Activated CD4-positive, CD25-positive, alpha-beta regulatory T cell treated with anti-CD3 and anti-CD28 coated beads, Interleukin-2, amount 50 U/mL, for 72 hours (primary cell): ENCODE data around the gene ERAL1.
"Not testable (repeated sequence)": the region's sequence is repeated elsewhere in the genome, so short reads cannot be mapped to it uniquely, and the experiment has no call there.

ENCODE experiments used
- DNase-seq: peaks from one replicate; pipeline ENCODE4 v3.0.0; 2021

ERAL1 gene

DNA sequence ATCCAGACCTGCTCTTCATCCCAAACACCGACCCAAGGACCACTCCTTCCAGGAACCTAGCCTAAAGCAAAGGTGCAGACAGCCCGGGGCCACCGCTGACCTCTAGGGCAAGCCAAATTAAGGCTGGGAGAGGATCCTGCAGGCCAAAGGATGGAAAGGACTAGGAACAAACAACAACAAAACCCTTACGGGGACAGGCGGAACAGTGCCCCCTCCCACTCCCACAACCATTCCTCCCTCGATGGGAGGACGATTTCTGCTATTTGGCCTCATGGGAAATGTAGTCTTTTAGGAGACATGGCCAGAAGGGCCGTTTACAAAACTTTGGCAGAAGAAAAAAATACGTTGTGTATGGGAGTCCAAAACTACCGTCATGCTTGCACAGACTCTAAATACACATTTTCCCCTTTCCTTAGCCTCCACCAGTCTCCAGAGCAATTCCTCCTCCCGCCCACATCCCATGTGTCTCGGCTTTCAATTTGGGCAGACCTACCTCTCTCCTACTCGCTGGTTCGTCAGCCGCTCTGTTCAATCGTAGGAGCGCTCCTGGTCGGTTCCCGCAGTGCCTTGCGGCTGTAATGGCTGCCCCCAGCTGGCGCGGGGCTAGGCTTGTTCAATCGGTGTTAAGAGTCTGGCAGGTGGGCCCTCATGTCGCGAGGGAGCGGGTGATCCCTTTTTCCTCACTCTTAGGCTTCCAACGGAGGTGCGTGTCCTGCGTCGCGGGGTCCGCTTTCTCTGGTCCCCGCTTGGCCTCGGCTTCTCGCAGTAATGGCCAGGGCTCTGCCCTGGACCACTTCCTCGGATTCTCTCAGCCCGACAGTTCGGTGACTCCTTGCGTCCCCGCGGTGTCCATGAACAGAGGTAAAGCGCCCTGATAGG, at the start of gene ERAL1:
ERAL1 (plus strand) TSS at position 560 of the 879 bp plus-strand sequence; CDS start at position 579, 19 bp downstream.
- DNase-seq: peak; percentile 79

DNA sequence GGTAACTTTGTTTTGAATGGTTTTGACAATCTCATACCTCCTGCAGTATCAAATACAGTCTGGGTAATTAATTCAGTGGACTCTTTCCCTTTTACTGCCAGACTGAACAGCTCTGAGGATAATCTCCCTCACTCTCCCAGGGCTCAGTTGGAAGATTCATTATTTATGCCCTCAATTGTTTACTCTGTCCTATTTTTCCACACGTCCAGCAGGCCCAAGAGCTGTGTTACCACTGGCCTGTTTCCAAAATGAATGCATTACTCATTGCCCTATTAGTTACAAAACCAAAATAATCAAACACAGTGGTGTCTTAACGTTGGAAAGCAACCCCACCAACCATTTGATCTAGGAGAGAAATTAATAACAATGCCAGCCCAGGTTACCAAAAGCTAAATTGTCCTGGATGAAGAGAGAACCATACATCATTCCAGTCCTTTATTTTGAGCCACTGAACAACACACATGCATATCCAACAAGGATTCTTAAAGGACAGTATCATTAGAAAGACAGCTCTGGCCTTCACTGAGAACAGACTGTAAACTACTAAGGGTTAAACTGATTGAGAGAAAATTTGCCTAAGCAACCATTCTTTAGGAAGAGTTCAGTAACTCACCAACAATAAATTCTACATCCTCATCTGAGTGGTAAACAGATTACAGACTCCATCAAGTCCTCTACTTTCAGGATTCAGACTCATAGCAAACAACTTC, 46.7 kb upstream of the ERAL1 start:
- DNase-seq: no peak

DNA sequence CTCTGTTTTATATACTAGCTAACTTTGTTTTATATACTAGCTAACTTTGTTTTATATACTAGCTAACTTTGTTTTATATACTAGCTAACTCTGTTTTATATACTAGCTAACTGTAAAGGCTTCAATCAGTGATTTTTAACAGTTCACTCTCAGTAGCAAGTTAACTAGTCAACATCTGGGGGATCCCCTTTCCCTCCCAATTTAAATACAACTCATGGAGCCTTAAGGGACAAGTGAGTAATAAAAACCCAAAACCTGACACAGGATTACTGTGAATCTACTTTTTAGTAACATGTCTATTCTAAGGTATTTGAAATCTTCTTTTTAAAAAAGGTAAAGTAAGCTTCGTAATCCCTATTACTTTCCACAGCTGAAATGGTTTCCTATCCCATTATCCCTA, 44.4 kb upstream of the ERAL1 start:
- DNase-seq: no peak

DNA sequence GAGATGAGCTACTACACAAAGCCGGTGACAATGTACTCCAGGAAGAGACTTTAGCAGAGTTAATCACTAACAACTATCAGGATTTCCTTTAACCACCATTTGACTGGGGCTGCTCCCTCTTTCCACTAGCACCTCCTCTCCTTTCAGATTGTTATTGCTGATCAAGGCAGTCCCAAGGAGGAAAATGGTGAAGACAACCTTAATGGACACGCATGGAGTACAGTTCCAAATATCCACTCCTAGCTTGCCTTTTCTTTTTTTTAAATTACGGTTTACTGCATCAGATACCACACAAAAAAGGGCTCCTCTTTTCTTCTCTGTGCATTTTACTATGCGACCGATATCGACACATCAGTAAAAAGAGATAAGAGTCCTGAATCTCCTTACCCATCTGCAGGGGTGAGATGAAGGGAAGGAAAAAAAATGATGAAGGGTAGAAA, 43.1 kb upstream of the ERAL1 start:
- no peak for DNase-seq

DNA sequence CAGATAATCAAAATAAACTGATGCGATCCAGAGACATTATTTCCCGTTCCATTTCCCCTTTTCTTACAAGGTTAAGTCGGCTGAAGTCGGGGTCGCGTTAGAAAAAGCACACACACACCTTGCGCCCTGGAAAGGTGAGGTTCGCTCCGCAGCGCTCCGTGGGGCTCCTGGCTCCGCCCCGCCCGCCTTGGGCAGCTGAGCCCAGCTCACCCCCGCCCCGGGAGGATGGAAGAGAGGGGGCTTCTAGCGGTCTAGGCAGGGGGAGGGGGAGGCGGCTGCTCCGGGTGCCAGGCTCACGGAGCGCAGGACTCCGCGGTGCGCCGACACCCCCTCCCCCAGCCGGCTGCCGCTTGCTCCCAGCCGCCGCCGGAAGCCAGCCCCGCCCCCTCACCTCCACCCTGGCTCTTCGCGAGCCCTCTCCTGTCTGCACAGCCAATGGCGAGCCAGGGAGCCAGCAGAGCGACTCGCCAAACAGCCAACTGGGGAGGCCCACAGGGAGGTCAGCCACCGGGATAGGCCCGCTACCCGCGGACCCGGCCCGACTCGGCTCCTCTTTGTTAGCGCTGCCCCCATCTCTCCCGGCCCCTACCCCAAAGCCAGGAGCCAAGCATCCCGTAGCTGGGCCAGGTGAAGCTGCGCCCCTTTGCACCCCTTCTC, 42.6 kb upstream of the ERAL1 start:
- DNase-seq: peak; percentile 96

DNA sequence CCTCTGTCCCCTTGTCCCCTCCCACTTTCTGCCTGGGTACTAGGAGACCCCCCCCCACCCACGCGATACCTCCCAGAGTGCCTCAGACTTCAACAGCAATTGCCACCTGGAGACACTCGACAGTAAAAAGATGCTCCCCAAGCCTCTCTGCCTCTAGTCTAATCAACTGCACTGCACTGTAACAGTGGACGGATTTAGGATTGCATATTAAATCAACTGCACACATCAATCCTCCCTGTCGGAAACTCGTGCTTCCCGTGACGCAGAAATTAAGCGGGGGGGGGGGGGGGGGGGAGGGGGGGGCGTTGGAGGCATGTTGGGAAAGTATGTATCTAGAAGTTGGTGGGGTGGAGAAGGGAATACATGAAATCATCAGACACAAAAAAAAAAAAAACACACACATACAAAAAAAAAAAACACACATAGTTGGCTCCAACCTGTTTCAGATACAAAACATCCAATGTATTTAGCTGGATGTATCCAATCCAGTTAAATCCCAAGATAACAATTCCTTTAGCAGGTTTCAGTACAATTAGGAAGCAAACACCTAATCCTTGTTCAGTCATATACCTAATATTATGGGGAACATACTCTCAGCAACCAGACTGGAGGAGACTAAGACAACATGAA, 42.0 kb upstream of the ERAL1 start:
- no peak for DNase-seq

DNA sequence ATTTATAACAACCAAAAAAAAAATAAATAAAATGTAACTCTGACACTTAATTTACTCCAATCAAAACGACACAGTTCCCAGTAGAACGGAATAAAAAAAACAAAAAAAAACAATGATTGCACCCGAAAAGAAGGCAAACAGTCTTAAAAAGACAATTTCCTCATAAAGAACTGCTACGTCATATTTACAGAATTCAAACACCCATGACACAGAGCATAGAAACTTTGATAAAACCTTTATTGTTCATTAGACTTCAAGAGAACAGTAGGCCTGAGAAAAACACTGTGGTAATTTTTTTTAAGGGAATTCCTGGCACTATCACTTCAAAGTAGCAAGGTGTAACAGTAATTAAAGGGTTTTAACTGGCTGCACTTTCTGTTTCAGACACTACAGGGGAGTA, 38.3 kb upstream of the ERAL1 start:
- no peak for DNase-seq

DNA sequence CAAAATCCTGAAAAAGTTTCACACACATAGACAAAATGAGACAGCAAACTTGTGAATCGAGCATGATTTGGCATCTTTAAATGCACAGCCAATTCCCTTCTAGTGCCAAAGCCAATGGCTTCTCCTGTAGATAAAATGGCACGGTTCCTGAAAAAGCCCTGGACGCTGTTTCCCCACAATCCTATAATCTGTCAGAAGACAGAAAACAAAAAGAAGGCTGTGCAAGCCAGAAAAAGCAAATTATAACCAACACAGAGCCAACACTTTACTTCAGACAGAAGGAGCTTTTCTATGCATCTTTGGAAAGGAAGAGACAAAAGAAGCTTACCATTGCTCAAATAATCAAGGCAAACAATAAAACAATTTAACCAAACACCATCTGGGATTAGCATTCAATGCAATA, 36.0 kb upstream of the ERAL1 start:
- DNase-seq: no peak

DNA sequence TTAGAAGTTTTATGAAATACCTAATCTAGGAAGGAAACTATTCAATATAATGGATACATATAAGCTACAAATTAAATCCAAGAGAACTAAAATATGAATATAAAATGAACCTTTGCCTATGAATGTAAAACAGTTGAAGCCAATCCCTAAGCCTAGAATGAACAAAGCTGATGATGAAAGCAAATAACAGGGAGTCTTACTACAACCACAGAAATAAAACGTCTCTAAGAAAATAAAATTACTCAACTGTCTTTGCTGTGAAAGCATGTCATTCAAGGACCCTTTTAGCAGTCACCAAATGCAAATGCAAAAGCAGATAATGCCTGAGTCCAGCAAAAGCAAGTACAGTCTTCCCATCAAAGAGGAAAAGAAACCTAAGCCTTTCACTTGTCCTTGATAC, 35.2 kb upstream of the ERAL1 start:
- no peak for DNase-seq

DNA sequence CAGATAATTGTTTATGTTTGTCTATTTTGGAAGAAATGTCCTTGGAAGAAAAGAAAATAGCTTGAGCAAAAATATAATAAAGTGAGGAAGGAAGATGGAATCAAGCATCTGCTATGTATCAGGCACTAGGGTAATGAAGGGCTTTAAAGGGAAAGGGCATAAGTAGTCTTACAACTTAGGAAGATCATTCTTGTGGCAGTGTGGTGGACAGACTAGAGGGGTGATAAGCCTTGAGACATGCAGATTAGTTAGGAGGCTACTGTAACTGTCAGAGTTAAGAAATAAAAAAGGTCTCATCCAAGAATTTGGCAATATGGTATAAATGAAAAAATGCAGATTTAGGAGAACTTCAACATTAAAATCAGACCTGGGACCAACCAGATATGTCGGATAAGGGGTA, 27.1 kb upstream of the ERAL1 start:
- no peak for DNase-seq

DNA sequence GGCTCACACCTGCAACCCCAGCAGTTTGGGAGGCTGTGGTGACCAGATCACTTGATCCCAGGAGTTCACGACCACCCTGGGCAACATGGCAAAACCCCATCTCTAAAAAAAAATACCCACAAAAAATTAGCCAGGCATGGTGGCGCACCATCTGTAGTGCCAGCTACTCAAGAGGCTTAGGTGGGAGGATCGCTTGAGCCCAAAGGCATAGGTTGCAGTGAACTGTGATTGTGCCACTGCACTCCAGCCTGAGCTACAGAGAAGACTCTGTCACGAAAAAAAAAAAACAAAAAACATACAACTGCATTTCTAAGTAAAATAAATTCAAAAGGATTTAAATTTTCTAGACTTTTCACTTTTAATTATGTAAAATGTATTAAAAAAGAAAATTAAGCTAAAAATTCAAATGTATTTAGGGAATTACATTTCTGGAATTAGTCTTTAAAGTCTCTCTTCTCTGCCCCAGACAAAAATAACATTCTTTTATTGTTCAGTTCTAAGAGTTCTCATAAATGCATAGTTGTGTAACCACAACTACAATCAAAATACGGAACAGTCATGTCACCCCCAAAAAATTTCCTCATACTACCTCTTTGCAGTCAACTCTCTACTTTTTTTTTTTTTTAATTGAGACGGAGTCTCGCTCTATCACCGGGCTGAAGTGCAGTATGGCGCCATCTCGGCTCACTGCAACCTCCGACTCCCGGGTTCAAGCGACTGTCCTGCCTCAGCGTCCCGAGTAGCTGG, 26.3 kb upstream of the ERAL1 start:
- DNase-seq: no peak

DNA sequence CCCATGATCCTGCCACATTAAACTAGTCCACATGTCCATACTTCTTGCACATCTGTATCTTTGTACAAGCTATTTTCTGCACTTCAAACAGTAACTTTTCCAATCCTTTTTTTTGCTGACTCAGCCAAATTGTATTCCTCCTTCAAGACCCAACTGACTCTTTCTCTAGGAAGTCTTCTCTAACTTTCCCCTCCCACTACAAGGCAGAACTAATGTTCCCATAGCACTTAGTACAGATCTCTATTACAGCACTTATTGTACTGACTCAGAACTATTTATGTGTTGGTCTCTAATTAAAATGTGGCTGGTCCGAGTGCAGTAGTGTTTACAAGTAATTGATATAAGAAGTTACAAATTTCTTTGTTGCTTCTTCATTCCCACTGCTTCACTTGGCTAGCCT, 20.4 kb upstream of the ERAL1 start:
- DNase-seq: no peak

DNA sequence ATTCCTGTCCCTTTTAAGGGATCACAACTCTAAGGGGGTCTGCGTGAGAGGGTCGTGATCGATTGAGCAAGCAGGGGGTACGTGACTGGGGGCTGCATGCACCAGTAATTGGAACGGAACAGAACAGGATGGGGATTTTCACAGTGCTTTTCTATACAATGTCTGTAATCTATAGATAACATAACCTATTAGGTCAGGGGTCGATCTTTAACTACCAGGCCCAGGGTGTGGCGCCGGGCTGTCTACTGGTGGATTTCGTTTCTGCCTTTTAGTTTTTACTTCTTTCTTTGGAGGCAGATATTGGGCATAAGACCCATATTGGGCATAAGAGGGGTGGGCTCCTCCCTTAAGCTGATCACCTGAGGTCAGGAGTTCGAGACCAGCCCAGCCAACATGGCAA, 18.3 kb upstream of the ERAL1 start:
- DNase-seq: not testable (repeated sequence)

DNA sequence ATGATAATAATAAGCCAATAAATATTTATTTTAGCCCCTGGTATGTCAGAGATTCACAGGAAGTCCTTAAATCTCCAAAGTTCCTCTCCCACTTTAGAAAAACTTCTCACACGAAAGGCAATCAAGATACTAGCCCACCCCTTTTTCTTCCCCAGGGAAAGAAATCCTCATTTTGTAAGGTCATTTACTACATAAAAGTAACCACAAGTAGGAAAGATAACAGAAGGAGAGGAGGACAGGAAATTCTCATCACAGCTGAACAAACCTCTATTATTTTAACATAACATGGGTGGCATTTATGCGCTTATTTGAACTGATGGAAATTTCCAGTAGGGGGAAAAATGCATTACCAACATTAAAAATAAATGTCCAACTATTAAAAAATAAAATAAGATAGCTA, 15.6 kb upstream of the ERAL1 start:
- DNase-seq: no peak

DNA sequence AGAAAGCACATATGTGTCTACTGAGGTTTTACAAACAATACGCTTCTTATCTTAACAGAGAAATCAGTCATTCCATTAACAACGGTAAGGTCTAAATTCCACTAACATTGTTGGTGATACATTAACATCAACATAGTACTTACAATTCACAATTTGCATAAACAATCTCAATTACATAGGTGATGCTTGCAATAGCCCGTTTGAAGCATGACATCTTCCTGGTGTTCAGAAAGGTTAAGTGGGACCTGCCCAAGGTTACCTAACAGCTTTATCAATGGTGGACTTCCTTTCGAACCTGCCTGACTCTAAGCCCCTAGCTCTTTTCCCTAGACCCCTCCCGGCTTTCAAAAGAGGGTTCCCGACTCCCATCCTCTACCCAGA, 12.9 kb upstream of the ERAL1 start:
- DNase-seq: no peak

DNA sequence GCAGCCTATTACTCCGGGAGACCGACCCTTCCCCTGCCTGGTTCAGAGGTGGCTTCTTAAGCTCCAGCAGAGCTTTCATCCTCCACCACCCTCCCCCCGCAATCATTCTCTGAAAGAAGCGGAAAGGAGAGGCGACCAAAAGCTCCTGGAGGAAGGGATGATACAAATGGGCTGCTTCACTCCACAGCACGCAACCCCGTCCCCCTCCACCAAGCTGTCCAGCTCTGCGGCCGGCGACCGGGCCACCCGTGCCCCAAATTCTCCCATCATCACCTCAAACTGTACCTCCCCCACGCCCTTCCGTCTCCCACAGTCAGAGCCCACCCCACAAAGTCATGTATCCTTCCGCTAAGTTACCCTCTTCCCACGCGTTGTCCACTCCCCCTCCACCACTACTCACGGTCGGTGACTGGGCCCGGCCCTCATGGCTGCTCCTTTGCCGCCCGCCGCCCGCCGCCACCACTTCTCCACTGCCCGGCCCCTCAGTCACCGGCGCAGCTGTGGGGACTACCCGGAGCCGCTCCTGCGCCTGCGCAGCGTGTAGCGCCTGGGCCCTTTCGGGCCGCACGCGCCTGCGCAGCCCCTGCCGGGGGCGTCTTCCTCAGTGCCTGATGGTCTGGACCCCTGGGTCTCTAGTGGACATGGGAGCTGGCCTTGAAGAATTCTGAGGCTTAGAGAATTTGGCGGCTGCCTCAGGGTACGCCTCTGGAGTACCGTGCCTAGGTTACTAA, 12.4 kb upstream of the ERAL1 start, which contains the start of gene FAM222B:
FAM222B (minus strand) TSS at position 509 of the 731 bp plus-strand sequence. CDS start 76,123 bp downstream, outside the sequence.
- DNase-seq: peak; percentile 88

DNA sequence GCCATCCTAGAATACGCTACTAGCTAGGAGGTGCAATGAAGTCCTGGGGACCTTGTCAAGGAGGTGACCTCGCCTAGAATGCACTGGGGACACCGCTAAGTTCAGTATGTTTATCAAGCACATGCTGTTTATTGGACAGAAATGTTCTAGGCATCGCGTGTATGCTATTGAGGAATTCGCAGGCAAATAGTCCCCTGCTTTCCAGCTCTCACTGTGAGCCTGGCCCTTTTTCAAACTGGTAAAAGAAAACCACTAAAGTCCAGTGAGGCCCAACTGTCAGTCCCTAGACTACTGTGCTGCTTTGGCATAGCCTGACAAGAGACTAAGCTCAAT, 11.0 kb upstream of the ERAL1 start:
- no peak for DNase-seq

DNA sequence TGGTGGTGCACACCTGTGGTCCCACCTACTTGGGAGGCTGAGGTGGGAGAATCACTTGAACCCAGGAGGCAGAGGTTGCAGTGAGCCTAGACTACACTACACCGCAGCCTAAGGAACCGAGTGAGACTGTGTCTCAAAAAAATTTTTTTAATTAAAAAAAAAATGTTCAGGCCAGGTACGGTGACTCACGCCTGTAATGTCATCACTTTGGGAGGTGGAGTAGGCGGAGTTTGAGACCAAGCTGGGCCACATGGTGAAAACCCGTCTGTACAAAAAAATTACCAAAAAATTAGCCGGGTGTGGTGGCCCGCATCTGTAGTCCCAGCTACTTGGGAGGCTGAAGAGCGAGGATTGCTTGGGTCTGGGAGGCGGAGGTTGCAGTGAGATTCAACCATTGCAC, 8.6 kb upstream of the ERAL1 start:
- DNase-seq: no peak

DNA sequence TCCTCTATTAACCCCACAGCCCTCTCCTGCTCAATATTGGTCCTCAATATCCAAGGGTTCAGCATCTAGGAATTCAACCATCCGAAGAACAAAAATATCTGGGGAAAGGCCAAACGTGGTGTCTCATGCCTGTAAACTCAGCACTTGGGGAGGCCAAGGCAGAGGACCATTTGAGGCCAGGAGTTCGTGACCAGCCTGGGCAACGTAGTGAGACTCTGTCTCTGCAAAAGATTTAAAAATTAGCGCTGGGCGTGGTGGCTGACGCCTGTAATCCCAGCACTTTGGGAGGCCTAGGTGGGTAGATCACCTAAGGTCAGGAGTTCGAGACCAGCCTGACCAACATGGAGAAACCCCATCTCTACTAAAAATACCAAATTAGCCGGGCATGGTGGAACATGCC, 8.1 kb upstream of the ERAL1 start:
- not testable (repeated sequence) for DNase-seq

DNA sequence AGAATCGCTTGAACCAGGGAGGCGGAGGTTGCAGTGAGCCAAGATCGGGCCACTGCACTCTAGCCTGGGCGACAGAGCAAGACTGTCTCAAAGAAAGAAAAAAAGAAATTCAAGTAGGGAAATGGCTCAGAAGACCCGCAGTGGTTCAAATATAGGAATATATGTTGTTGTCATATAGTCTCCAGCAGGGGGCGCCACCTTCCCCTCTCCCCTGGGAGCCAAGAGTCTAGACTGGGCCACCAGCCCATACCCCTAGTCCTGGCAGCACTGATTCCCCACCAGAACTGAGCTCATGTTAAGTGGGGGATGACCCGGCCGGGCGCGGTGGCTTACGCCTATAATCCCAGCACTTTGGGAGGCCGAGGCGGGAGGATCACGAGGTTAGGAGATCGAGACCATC, 6.1 kb upstream of the ERAL1 start:
- DNase-seq: peak; percentile 77

DNA sequence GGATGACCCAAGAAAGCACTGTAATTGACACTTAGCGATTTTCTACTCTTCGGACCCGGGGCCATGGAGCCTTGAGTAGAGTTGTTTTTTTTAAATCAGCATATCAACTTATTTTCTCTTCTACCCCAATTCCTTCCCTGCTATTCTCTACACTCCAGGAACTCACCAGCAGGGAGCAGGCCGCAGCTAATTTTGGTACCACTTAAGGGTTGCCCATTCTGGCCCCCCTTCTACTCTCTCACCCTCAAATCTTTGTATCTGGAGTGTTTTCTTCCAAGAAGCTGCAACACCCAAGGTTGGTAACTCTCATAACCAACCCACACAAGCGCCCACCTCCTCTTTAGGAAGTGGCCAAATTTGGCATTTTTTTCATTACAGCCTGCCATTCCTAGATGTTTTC, 5.5 kb upstream of the ERAL1 start:
- no peak for DNase-seq

DNA sequence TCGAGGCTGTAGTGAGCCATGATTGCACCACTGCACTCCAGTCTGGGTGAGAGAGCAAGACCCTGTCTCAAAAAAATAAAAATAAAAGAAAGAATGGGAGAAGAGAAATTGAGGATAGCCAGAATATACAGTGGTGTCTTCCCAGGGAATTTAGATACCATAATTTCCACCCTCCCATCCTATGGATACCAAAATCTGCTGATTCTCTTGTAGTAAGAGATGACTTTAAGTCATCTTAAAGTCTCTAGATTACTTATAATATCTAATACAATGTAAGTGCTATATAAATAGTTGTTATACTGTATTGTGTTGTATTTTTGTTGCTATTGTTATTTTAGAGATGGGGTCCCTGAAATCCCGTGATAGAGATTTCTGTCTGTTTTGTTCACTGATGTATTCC, 1.5 kb upstream of the ERAL1 start:
- DNase-seq: no peak
